GM21717 (cell line): Measurements from ENCODE around the gene NRARP.
A peak's percentile ranks its signal among the peaks of the same experiment; 100 is the strongest.
"Not testable (repeated sequence)": the region's sequence is repeated elsewhere in the genome, so short reads cannot be mapped to it uniquely, and the experiment has no call there.

Source experiments
- ATAC-seq: cut with Tn5 transposase; IDR thresholded peaks from one replicate; pipeline ENCODE4 v1.9.1; 2021; ENCODE audit warnings: mild to moderate bottlenecking, moderate library complexity; ENCODE audit not compliant: unreplicated experiment

The NRARP gene

DNA sequence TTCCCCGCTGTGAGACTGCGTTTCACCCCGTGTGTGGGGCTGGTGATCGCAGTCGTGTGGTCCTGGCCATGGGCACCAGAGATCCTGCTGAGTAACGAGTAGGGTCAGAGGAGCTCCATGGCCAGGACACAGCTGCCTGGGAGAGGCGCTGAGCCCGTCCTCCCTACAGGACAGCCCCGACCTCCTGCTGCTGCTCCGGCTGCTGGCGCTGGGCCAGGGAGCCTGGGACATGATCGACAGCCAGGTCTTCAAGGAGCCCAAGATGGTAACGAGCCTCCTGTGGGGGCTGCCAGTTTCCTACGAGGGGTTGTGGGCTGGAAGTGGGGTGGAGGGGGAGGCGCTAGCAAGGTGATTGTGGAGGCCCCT is 35.9 kb downstream of the NRARP start:
- no peak for ATAC-seq

DNA sequence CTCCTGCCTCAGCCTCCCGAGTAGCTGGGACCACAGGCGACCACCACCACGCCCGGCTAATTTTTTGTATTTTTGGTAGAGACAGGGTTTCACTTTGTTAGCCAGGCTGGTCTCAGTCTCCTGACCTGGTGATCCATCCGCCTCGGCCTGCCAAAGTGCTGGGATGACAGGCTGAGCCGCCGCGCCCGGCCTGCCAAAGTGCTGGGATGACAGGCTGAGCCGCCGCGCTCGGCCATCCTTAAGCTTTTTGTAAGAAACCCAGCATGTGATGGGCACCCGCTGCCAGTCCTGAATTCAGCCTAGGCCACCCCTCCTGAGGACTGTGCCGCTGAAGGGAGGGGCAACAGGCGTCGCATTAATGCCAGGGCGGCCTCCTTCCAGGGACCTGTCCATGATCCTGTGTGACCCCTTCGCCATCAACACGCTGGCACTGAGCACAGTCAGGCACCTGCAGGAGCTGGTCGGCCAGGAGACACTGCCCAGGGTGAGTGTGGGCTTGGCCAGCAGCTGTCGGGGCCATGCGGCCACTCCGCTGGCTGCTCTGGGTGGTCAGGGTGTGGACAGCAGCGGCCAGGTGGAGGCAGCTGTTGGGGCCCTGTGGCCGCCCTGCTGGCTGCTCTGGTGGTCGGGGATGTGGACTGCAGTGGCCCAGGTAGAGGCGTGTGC is 36.4 kb downstream of the NRARP start:
- no peak for ATAC-seq

DNA sequence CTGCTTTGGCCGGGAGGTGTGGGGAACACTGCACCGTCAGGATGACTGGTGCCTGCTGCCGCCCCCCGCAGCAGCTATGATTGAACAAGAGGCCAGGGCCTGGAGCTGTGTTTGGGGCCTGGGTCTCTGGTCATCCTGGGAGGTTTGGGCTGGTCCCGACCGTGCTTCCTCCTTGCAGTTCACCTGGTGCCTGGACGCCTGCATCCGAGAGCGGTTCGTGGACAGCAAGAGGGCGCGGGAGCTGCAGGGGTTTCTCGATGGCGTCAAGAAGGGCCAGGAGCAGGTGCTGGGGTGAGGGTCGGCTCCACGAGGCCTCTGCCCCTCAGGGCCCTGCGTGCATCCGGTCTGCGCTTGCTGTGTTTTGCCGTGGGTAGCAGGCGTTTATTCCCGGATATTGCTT is 38.0 kb downstream of the NRARP start:
- no peak for ATAC-seq

- no peak for ATAC-seq
Measured at GRCh38 chr9:137263506-137263905, 38.6 kb downstream of the NRARP start.

DNA sequence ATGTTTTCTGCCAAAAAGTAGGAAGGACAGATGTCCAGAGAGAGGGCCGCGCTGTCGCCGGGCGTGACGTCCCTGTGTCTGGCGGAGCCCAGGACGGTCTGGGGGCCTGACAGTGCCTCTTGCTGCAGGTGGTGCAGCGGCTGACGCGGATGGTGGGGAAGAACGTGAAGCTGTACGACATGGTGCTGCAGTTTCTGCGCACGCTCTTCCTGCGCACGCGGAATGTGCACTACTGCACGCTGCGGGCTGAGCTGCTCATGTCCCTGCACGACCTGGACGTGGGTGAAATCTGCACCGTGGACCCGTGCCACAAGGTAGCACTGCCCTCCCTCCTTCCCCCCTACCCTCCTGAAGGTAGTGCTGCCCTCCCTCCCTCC is 39.2 kb downstream of the NRARP start:
- ATAC-seq = no peak

DNA sequence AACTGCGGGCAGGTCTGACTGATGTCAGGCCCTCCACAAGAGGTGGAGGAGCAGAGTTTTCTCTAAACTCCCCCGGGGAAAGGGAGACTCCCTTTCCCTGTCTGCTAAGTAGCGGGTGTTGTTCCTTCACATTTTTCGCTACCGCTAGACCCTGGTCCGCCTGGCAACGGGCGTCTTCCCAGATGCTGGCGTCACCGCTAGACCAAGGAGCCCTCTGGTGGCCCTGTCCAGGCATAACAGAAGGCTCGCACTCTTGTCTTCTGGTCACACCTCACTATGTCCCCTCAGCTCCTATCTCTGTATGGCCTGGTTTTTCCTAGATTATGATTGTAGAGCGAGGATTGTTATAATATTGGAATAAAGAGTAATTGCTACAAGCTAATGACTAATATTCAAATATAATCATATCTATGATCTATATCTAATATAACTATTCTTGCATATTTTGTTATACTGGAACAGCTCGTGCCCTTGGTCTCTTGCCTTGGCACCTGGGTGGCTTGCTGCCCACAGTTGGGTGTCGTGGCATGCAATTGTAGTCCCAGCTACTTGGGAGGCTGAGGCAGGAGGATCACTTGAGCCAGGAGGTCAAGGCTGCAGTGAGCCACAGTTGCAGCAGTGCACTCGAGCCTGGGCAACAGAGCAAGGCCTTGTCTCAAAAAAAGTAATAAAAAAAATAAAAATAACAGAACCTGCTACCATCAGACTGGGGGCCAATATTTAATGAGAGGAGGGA is 39.7 kb downstream of the NRARP start:
- not testable (repeated sequence) for ATAC-seq

DNA sequence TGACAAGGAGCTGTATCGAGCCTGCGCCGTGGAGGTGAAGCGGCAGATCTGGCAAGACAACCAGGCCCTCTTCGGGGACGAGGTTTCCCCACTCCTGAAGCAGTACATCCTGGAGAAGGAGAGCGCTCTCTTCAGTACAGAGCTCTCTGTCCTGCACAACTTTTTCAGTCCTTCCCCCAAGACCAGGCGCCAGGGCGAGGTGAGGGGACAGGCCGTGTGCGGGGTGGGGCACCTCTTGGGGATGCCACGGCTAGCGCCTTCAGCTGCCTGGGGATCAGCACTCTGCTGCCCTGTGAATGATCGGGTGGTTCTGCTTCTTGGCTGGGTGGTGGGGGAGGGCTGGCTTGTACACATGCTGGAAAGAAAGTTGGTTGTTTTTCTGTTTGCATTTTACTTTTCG is 45.2 kb downstream of the NRARP start:
- no peak for ATAC-seq

DNA sequence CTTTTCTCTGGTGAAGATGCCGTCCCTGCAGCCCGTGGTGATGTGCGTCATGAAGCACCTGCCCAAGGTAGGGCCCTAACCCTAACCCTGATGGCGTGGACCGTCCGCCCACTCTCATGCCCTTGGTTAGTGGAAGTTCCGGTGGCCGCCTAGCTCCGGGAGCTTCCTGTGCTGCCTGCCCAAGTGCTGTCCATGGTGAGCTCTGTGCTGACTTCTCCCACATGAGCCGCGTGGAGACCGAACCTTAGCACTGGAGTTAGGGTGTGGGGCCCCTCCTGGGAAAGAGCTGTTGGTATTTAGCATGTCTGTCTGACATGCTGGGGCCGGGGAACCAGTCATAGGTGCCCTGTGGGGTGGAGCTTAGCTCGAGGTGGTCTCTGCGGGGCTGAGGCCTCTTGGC is 45.7 kb downstream of the NRARP start:
- no peak for ATAC-seq

GRCh38 chr9:137255448-137256114 is 46.5 kb downstream of the NRARP start:
- no peak for ATAC-seq

DNA sequence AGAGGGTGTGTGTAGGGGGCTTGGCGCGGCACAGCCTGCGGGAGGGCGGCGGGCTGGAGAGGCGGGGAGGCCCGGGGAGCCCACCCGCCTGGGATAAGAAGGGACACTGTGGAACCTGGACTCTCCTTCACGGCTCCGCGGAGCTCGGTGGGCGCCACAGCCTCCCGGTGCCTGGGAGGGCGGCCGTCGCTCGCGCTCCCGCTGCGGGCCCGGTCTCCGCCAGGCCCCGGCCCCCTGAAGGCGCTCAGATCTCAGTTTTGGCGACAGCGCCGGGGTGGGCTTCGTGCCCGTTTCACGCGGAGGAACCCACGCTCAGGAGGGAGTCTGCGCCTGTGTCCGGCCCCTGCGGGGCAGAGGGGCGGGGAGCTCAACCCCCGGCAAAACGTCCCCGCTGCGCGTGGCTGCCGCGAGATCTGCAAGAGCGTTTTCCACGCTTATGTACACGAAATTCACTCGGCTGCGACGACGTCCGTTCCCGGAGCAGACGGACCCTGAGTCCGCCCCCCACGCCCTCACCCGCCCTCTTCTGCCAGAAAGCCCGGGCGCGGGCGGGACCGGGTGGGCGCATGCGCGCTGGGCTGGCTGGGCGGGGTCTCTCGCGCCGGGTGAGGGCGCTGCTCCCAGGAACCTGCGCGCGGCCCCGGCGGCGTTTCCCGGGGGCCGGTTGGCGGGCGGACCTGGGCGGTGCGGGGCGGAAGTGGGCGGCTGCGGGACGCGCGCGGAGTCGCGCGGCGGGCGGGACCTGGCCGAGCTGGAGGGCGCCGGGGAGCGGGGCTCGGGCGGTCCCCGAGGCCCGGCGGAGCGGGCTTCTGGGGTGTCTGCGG is 47.2 kb downstream of the NRARP start, which contains the start of gene NELFB:
TSS of gene NELFB (plus strand) at position 704 of the 824 bp plus-strand sequence.
- peak; percentile 61 for ATAC-seq

GRCh38 chr9:137253717-137254623 is 48.1 kb downstream of the NRARP start:
- ATAC-seq = no peak

- ATAC-seq = no peak
Measured at GRCh38 chr9:137252555-137253506, 49.2 kb downstream of the NRARP start.

- no peak for ATAC-seq
Measured at GRCh38 chr9:137251490-137252268, 50.4 kb downstream of the NRARP start.

DNA sequence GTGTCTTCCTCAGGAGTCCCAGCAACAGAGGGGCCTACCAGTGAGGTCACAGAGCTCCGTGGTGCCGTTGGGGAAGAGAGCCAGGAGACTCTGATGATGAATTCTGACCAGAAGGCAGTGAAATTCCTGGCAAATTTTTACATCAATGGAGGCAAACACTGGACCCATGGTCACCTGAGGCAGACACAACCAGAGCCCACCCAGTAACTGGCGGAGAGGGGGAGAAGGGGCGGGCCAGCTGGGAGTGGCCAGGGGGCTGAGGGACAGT is 50.9 kb downstream of the NRARP start, which contains the start of gene STPG3:
TSS of gene STPG3 (plus strand) at position 93 of the 268 bp plus-strand sequence. CDS start at position 94, 1 bp downstream.
- no peak for ATAC-seq

DNA sequence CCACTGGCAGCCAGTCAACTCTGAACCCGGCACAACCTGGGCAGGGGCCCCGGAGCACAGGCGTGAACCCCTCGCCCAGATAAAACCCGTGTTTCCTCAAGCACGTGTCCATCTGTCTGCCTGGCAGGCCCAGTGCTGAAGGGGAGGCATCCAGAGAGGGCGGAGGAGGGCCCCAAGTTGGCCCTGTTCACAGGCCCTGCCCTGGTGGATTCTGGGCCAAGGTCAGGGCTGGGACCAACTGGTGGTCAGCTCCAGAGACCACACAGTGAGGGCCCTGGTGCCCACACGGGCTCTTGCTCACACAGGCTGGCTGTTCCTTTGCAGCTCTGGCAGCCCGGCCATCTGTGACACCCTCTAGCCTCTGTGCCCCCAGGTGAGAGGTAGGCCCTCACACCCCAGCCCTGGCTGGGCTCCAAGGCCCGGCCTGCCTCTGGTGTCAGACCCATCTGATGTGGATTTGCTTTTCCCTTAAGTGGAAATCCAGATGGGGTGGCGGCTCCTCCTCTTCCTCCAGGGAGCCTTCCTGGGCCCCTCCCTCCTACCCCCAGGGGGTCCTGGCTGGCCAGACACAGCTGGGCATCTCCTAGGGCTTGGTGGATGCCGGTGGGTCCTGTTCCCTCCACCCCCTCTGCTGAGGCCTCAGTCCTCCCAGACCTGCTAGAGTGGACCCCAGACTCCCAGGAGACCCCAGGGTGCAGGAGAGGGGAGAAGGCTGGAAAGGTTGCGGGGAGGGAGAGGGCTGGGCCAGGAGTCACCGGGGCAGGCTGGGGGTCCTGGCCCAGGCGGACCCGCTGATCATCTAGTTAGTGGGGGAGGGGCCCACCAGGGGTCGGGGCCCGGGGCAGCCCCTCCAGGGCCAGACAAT is 51.5 kb downstream of the NRARP start:
- no peak for ATAC-seq
